Right lobe of liver (tissue), 6 donors: Measurements from ENCODE around the gene ARHGAP32. TPM values are rescaled to one million over a fixed set of nuclear protein-coding genes. Genes with fewer than 3 reads are reported as not detected.

Experiments
- ATAC-seq, 4 donors: fragments of 200-7000 bp; cut with Tn5 transposase; one replicate each; pipeline ENCODE4 v1.9.1; 2020; ENCODE audit warnings: mild to moderate bottlenecking in 4 of 4, moderate library complexity in 4 of 4
- DNase-seq, 3 donors: peaks; one replicate each; pipeline ENCODE4 v3.0.0-alpha.2; 2020
- H3K27ac ChIP-seq, 3 donors: fragments of 200-600 bp; one replicate each; pipeline ENCODE4 v1.8.0; 2022
- H3K27me3 ChIP-seq, 2 donors: fragments of 200-600 bp; one replicate each; pipeline ENCODE4 v1.8.0; 2022
- H3K36me3 ChIP-seq, 4 donors: fragments of 200-600 bp; sonication (generic) in 1 of 4; one replicate each; pipeline versions ENCODE4 v1.5.1 to v1.8.0; 2017 to 2022; ENCODE audit warnings: control low read depth in 1 of 4
- H3K4me1 ChIP-seq, 4 donors: fragments of 200-600 bp; sonication (generic) in 1 of 4; one replicate each; pipeline versions ENCODE4 v1.5.1 to v1.8.0; 2017 to 2022; ENCODE audit warnings: control low read depth in 1 of 4
- H3K4me3 ChIP-seq, 3 donors: fragments of 200-600 bp; one replicate each; pipeline ENCODE4 v1.8.0; 2022
- H3K9me3 ChIP-seq, 4 donors: fragments of 200-600 bp; sonication (generic) in 1 of 4; one replicate each; pipeline versions ENCODE4 v1.5.1 to v1.8.0; 2017 to 2022; ENCODE audit warnings: control low read depth in 1 of 4
- CTCF ChIP-seq, 4 donors: fragments of 200-600 bp in 3 of 4; fragments of 450-650 bp in 1 of 4; IDR thresholded peaks; one replicate each; pipeline versions ENCODE4 v1.5.1 to v1.8.0; 2016 to 2022; ENCODE audit warnings: antibody characterized with exemption in 4 of 4, mild to moderate bottlenecking in 2 of 4
- POLR2A ChIP-seq: fragments of 450-650 bp; IDR thresholded peaks from one replicate; pipeline ENCODE4 v1.6.1; 2017; ENCODE audit warnings: antibody characterized with exemption, mild to moderate bottlenecking
- WGBS: methylation state at CpG from one replicate; pipeline ENCODE4 v1.1.6; 2018; ENCODE audit warnings: low coverage, low lambda C conversion rate; ENCODE audit not compliant: insufficient coverage; ENCODE audit errors: missing lambda C conversion rate; 5-methylcytosine and 5-hydroxymethylcytosine counted together
- intact Hi-C, 2 donors: fragments of 100-400 bp; cut with DNase I; formaldehyde crosslinking; loops; one replicate each; pipeline versions ENCODE4 v1.11.2 to v1.14.1; 2022
- small RNA-seq, 2 experiments: library from RNA; depleted of rRNA; stranded (forward); fragments of <200 nt; gene quantifications; one replicate each; pipeline ENCODE3, GENCODE V24; 2016
- total RNA-seq, 6 experiments: library from RNA; depleted of rRNA in 2 of 6; stranded (reverse); fragments of >200 nt in 2 of 6; fragmentation: NEBNext Ultra II Directional in 3 of 6; extraction: Animal tissue kit (Norgen Biotek cat#: 25700) in 3 of 6; gene quantifications; one replicate each; pipeline versions ENCODE4 v1.1.0 to v1.2.4, GENCODE V29; 2016 to 2023
- donor health status: DM: no; HTN: yes; CAD: no.
- donor health status: DM: no; HTN: no; CAD: no.
- donor health status: DM: no; HTN: no; CAD: no.
- donor health status: DM: no; HTN: yes; CAD: no.
- donor health status: DM: no; HTN: yes; CAD: no.

ARHGAP32 gene
- total RNA-seq, 6 experiments from 2014 or later, result 5.0 to 12.3 (median 10.0) TPM

- no peak overlapping the region for H3K4me3 ChIP-seq
- no peaks in the 10 kb centered on the region for H3K4me1 ChIP-seq
- ATAC-seq (no peak), DNase-seq (no peak)
- no peaks in the 10 kb centered on the region for H3K27me3 ChIP-seq
- intact Hi-C loops, result no loop called here
- no peaks in the 10 kb centered on the region for H3K36me3 ChIP-seq
- H3K27ac ChIP-seq, result no peak overlapping the region
- TF ChIP-seq POLR2A (no peak), CTCF (IDR thresholded peaks at IDR 0.05) (no peak)
- no peaks in the 10 kb centered on the region for H3K9me3 ChIP-seq
- 48% methylated on average over 3 of the region's 5 CpGs for WGBS
Measured at GRCh38 chr11:128917144-128917724, 274.9 kb downstream of the ARHGAP32 start.

DNA sequence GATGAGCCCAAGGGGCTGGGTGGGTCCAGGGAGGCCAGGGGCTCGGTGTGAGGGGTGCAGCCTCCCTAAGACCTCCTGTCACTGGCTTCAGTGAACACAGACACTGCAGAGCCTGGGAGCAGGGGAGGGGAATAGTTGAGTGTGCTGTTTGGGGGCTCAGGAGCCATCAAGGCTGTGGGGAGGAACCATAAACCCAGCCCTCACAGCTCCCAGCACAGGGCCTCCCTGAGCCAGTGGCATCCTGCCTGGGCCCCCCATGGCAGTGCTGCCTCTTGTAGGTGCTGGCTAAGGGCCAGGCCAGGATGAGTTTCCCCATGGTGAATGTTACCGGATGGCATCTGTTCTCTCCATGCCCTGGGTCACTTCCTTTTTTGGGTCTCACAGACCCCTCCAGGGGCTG, 275.4 kb downstream of the ARHGAP32 start:
- Histone ChIP-seq H3K4me1 (no peaks in the 10 kb centered on the region), H3K36me3 (no peaks in the 10 kb centered on the region), H3K9me3 (no peaks in the 10 kb centered on the region), H3K27ac (no peak overlapping the region), H3K27me3 (no peaks in the 10 kb centered on the region), H3K4me3 (no peak overlapping the region)
- no peak for TF ChIP-seq CTCF (IDR thresholded peaks at IDR 0.05)
- TF ChIP-seq POLR2A, result no peak
- ATAC-seq, result no peak
- 40% methylated on average over 1 of the region's 2 CpGs for WGBS
- intact Hi-C loops, result no loop called here
- peak in 1 of 3 donors; percentile 16 for DNase-seq

DNA sequence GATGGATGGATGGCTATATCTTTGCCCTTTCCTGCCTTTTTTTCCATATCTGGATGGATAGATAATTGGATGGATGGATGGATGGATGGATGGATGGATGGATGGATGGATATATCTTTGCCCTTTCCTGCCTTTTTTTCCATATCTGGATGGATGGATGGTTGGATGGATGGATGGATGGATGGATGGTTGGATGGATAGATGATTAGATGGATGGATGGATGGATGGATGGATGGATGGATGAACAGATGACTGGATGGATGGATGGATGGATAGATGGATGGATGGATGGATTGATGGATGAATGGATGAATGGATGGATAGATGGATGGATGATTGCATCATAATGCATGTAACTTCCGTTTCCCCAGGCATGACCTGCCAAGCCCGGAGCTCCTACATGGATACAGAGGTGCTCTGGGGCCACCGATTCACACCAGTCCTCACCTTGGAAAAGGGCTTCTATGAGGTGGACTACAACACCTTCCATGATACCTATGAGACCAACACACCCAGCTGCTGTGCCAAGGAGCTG, 276.0 kb downstream of the ARHGAP32 start:
- no peak for ATAC-seq
- 0% methylated on average over 1 of the region's 3 CpGs for WGBS
- no peaks in the 10 kb centered on the region for H3K27me3 ChIP-seq
- H3K4me3 ChIP-seq, result no peak overlapping the region
- no peak for TF ChIP-seq CTCF (IDR thresholded peaks at IDR 0.05)
- no peak for TF ChIP-seq POLR2A
- H3K4me1 ChIP-seq, result no peaks in the 10 kb centered on the region
- H3K9me3 ChIP-seq, result no peaks in the 10 kb centered on the region
- intact Hi-C loops, result no loop called here
- DNase-seq, result peak in 1 of 3 donors; percentile 19
- no peak overlapping the region for H3K27ac ChIP-seq
- H3K36me3 ChIP-seq, result no peaks in the 10 kb centered on the region

DNA sequence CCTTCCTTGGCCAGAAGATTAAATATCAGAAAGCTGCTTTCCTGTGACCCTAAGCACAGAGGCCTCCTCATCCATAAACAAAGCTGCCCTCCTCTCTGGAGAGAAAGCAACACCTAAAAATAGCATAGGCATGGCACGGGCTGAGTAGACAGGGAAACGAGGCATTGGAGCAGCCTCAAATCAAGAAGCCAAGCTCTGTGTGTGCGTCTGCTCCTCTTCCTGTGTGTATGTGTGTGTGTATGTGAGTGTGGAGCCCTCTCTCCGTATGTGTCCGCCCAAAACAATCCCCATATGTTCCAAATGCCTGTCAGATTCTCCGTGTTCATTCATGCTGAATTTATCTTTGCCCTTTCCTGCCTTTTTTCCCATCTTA, 277.0 kb downstream of the ARHGAP32 start:
- DNase-seq (no peak), ATAC-seq (no peak)
- H3K27me3 ChIP-seq, result no peaks in the 10 kb centered on the region
- no peaks in the 10 kb centered on the region for H3K4me1 ChIP-seq
- H3K4me3 ChIP-seq, result no peak overlapping the region
- H3K9me3 ChIP-seq, result no peaks in the 10 kb centered on the region
- intact Hi-C loops, result no loop called here
- no peaks in the 10 kb centered on the region for H3K36me3 ChIP-seq
- TF ChIP-seq CTCF (IDR thresholded peaks at IDR 0.05) (no peak), POLR2A (no peak)
- WGBS, result 71% methylated on average over 5 of the region's 6 CpGs
- no peak overlapping the region for H3K27ac ChIP-seq

Small RNAs within 50 kb of the gene (small RNA-seq; reads per million reads assigned to genes)
- 0 reads per million in 2 experiments for gene RF00019
- gene RNU6-874P, result 0 reads per million in 2 experiments
- gene RNU6-876P, result 0 reads per million in 2 experiments

Other genes starting within 250 kb of the ARHGAP32 start
- under 1 TPM in 1 of 6 experiments, not detected in 5; 0.22 TPM for gene TP53AIP1, start 249.5 kb downstream of the ARHGAP32 start, total RNA-seq
- not detected for gene BARX2, start 183.5 kb upstream of the ARHGAP32 start, total RNA-seq